Vagina (tissue), 2 donors: Measurements from ENCODE around the gene UGDH. TPM values are rescaled to one million over a fixed set of nuclear protein-coding genes. Genes with fewer than 3 reads are reported as not detected.
"Not testable (repeated sequence)": the region's sequence is repeated elsewhere in the genome, so short reads cannot be mapped to it uniquely, and the experiment has no call there.

Experiments used
- DNase-seq, 2 donors: peaks; one replicate each; pipeline ENCODE4 v3.0.0-alpha.2; 2017; ENCODE audit errors: extremely low spot score in 2 of 2
- H3K27ac ChIP-seq: fragments of 200-600 bp; sonication (generic); one replicate; pipeline ENCODE4 v1.5.1; 2019
- H3K27me3 ChIP-seq: fragments of 200-600 bp; sonication (generic); one replicate; pipeline ENCODE4 v1.5.1; 2019
- H3K36me3 ChIP-seq, 2 donors: fragments of 200-600 bp; sonication (generic); one replicate each; pipeline ENCODE4 v1.5.1; 2017 to 2019
- H3K4me1 ChIP-seq: fragments of 200-600 bp; sonication (generic); one replicate; pipeline ENCODE4 v1.5.1; 2019
- H3K4me3 ChIP-seq, 2 donors: fragments of 200-600 bp; sonication (generic); 1 replicate in 1 of 2; 2 replicates in 1 of 2; pipeline ENCODE4 v1.5.1; 2016 to 2019
- H3K9me3 ChIP-seq: fragments of 200-600 bp; sonication (generic); one replicate; pipeline ENCODE4 v1.5.1; 2019
- CTCF ChIP-seq, 3 experiments: fragments of 450-650 bp in 2 of 3; fragments of 200-600 bp in 1 of 3; sonication (generic) in 1 of 3; IDR thresholded peaks; one replicate each; pipeline ENCODE4 v1.5.1; 2017 to 2019; ENCODE audit warnings: antibody characterized with exemption in 3 of 3, mild to moderate bottlenecking in 2 of 3, moderate library complexity in 2 of 3
- POLR2A ChIP-seq, 2 donors: fragments of 450-650 bp; IDR thresholded peaks; one replicate each; pipeline ENCODE4 v1.6.1; 2017; ENCODE audit warnings: antibody characterized with exemption in 2 of 2, mild to moderate bottlenecking in 2 of 2, moderate library complexity in 2 of 2
- POLR2AphosphoS5 ChIP-seq, 2 donors: sonication (generic); formaldehyde crosslinking; IDR thresholded peaks; one replicate each; pipeline ENCODE4 v1.9.0; 2017; ENCODE audit warnings: antibody characterized with exemption in 2 of 2, mild to moderate bottlenecking in 2 of 2, low read depth in 1 of 2; ENCODE audit not compliant: insufficient read depth in 1 of 2
- intact Hi-C: fragments of 100-400 bp; cut with DNase I; formaldehyde crosslinking; loops from one replicate; pipeline ENCODE4 v1.15.1; 2023
- total RNA-seq: library from RNA; depleted of rRNA; stranded (reverse); fragments of >200 nt; gene quantifications from one replicate; pipeline ENCODE4 v1.2.3, GENCODE V29; 2016

UGDH gene
- total RNA-seq, 1 donor from 2014 or later, result 43.5 TPM

GRCh38 chr4:39542611-39543012 is 15.4 kb upstream of the UGDH start:
- no peak for DNase-seq
- TF ChIP-seq POLR2A (IDR thresholded peaks at IDR 0.05) (no peak), POLR2AphosphoS5 (IDR thresholded peaks at IDR 0.05; ENCODE audit: insufficient read depth in 1 of 2, low read depth in 1 of 2) (no peak), CTCF (IDR thresholded peaks at IDR 0.05) (no peak)
- Histone ChIP-seq H3K27ac (no peak overlapping the region), H3K27me3 (no peaks in the 10 kb centered on the region), H3K9me3 (no peaks in the 10 kb centered on the region), H3K36me3 (no peaks in the 10 kb centered on the region), H3K4me1 (peaks cover 11% of the 10 kb centered on the region), H3K4me3 (no peak overlapping the region)
- intact Hi-C loops, result no loop called here

GRCh38 chr4:39541987-39542610 is 14.9 kb upstream of the UGDH start:
- DNase-seq, result no peak
- Histone ChIP-seq H3K36me3 (no peaks in the 10 kb centered on the region), H3K27me3 (no peaks in the 10 kb centered on the region), H3K27ac (no peak overlapping the region), H3K4me3 (no peak overlapping the region), H3K4me1 (peaks cover 11% of the 10 kb centered on the region), H3K9me3 (no peaks in the 10 kb centered on the region)
- intact Hi-C loops, result no loop called here
- no peak for TF ChIP-seq POLR2A (IDR thresholded peaks at IDR 0.05)
- TF ChIP-seq CTCF (IDR thresholded peaks at IDR 0.05), result no peak
- TF ChIP-seq POLR2AphosphoS5 (IDR thresholded peaks at IDR 0.05; ENCODE audit: insufficient read depth in 1 of 2, low read depth in 1 of 2), result no peak

- Histone ChIP-seq H3K27ac (no peak overlapping the region), H3K36me3 (no peaks in the 10 kb centered on the region), H3K27me3 (no peaks in the 10 kb centered on the region), H3K9me3 (no peaks in the 10 kb centered on the region), H3K4me3 (no peak overlapping the region), H3K4me1 (peaks cover 7% of the 10 kb centered on the region)
- no peak for DNase-seq
- intact Hi-C loops, result no loop called here
- no peak for TF ChIP-seq POLR2A (IDR thresholded peaks at IDR 0.05)
- TF ChIP-seq POLR2AphosphoS5 (IDR thresholded peaks at IDR 0.05; ENCODE audit: insufficient read depth in 1 of 2, low read depth in 1 of 2), result no peak
- no peak for TF ChIP-seq CTCF (IDR thresholded peaks at IDR 0.05)
Observed at GRCh38 chr4:39539089-39539611, 11.9 kb upstream of the UGDH start.

- TF ChIP-seq CTCF (IDR thresholded peaks at IDR 0.05), result no peak
- TF ChIP-seq POLR2A (IDR thresholded peaks at IDR 0.05), result no peak
- no peak for TF ChIP-seq POLR2AphosphoS5 (IDR thresholded peaks at IDR 0.05; ENCODE audit: insufficient read depth in 1 of 2, low read depth in 1 of 2)
- peaks cover 0 to 3% of the 10 kb centered on the region in 2 donors for H3K36me3 ChIP-seq
Observed at GRCh38 chr4:39533541-39533940, 6.3 kb upstream of the UGDH start.

GRCh38 chr4:39532237-39532636 is 5.0 kb upstream of the UGDH start:
- DNase-seq, H3K36me3 ChIP-seq: not testable (repeated sequence)

More at GRCh38 chr4:39533541-39533940, 6.3 kb upstream of the UGDH start:
- Histone ChIP-seq H3K9me3 (no peaks in the 10 kb centered on the region), H3K4me1 (peaks cover 9% of the 10 kb centered on the region), H3K4me3 (no peak overlapping the region), H3K27me3 (no peaks in the 10 kb centered on the region), H3K27ac (no peak overlapping the region)
- intact Hi-C loops, result no loop called here
- DNase-seq, result no peak

More at GRCh38 chr4:39532237-39532636, 5.0 kb upstream of the UGDH start:
- H3K27ac ChIP-seq, H3K4me3 ChIP-seq, H3K9me3 ChIP-seq, intact Hi-C loops, H3K27me3 ChIP-seq: not testable (repeated sequence)
- H3K4me1 ChIP-seq, result peaks cover 15% of the 10 kb centered on the region
